OCI-LY1 (cell line): ENCODE measurements around the gene ATXN7L1.

Experiments used
- EZH2 ChIP-seq: fragments of 200-600 bp; sonication (generic), shearing (Covaris generic); IDR thresholded peaks from 2 replicates; pipeline ENCODE4 v1.8.0; 2017; ENCODE audit warnings: borderline replicate concordance, mixed run types, mild to moderate bottlenecking, antibody characterized with exemption, low read length, moderate library complexity, mixed read lengths
- TF ChIP-seq, protein P1 (sequence below): fragments of 200-600 bp; sonication (generic), shearing (Covaris generic); IDR thresholded peaks from 2 replicates; pipeline ENCODE4 v1.5.1; 2017; ENCODE audit warnings: mild to moderate bottlenecking, antibody characterized with exemption, low read length, moderate library complexity, mixed read lengths

GRCh38 chr7:105577251-105577650, 299.1 kb downstream of the ATXN7L1 start:
- TF ChIP-seq, protein P1, sequence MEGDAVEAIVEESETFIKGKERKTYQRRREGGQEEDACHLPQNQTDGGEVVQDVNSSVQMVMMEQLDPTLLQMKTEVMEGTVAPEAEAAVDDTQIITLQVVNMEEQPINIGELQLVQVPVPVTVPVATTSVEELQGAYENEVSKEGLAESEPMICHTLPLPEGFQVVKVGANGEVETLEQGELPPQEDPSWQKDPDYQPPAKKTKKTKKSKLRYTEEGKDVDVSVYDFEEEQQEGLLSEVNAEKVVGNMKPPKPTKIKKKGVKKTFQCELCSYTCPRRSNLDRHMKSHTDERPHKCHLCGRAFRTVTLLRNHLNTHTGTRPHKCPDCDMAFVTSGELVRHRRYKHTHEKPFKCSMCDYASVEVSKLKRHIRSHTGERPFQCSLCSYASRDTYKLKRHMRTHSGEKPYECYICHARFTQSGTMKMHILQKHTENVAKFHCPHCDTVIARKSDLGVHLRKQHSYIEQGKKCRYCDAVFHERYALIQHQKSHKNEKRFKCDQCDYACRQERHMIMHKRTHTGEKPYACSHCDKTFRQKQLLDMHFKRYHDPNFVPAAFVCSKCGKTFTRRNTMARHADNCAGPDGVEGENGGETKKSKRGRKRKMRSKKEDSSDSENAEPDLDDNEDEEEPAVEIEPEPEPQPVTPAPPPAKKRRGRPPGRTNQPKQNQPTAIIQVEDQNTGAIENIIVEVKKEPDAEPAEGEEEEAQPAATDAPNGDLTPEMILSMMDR: no peak
- TF ChIP-seq EZH2: no peak
